Testis (tissue), 3 donors: Measurements from ENCODE around the gene ARHGEF39. TPM values are rescaled to one million over a fixed set of nuclear protein-coding genes. Genes with fewer than 3 reads are reported as not detected.

Source experiments
- DNase-seq: peaks from one replicate; pipeline ENCODE4 v3.0.0-alpha.2; 2019
- H3K27ac ChIP-seq, 2 donors: fragments of 200-600 bp; sonication (generic); one replicate each; pipeline ENCODE4 v1.5.1; 2019
- H3K27me3 ChIP-seq: fragments of 200-600 bp; sonication (generic); one replicate; pipeline ENCODE4 v1.5.1; 2019
- H3K36me3 ChIP-seq: fragments of 200-600 bp; sonication (generic); one replicate; pipeline ENCODE4 v1.5.1; 2017; ENCODE audit warnings: low read depth; ENCODE audit errors: missing control alignments
- H3K4me1 ChIP-seq: fragments of 200-600 bp; sonication (generic); one replicate; pipeline ENCODE4 v1.5.1; 2019
- H3K4me3 ChIP-seq, 2 donors: fragments of 200-600 bp; sonication (generic); one replicate each; pipeline ENCODE4 v1.5.1; 2017 to 2019
- H3K9me3 ChIP-seq: fragments of 200-600 bp; sonication (generic); one replicate; pipeline ENCODE4 v1.5.1; 2017
- CTCF ChIP-seq, 3 experiments: fragments of 450-650 bp in 2 of 3; fragments of 200-600 bp in 1 of 3; sonication (generic) in 1 of 3; IDR thresholded peaks; one replicate each; pipeline ENCODE4 v1.5.1; 2016 to 2019; ENCODE audit warnings: antibody characterized with exemption in 3 of 3, mild to moderate bottlenecking in 2 of 3, moderate library complexity in 1 of 3
- POLR2A ChIP-seq: fragments of 450-650 bp; IDR thresholded peaks from one replicate; pipeline ENCODE4 v1.6.1; 2017; ENCODE audit warnings: antibody characterized with exemption, mild to moderate bottlenecking, moderate library complexity
- WGBS, 2 donors: methylation state at CpG; one replicate each; pipeline ENCODE4 v1.1.5; 2018; 5-methylcytosine and 5-hydroxymethylcytosine counted together
- intact Hi-C: fragments of 100-400 bp; cut with DNase I; formaldehyde crosslinking; loops from one replicate; pipeline ENCODE4 v1.15.1; 2023; ENCODE audit warnings: low total_unique reads
- polyA plus RNA-seq: library from polyadenylated mRNA; stranded (reverse); fragments of 350-450 nt; fragmentation: Illumina TruSeq; extraction: RNeasy Lipid Tissue Mini Kit (QIAGEN cat#74804); gene quantifications from one replicate; pipeline ENCODE4 v1.2.3, GENCODE V29; 2014; ENCODE audit warnings: low read depth, low replicate concordance; ENCODE audit not compliant: insufficient read depth
- total RNA-seq, 2 donors: library from RNA; depleted of rRNA; stranded (reverse); fragments of >200 nt; gene quantifications; one replicate each; pipeline ENCODE4 v1.2.3, GENCODE V29; 2016

The ARHGEF39 gene
- total and polyA plus RNA-seq, 3 donors from 2014 or later: 2.2 to 7.0 (median 6.5) TPM

- Histone ChIP-seq H3K4me1 (peaks cover 13% of the 10 kb centered on the region), H3K27me3 (no peaks in the 10 kb centered on the region), H3K4me3 (no peak overlapping the region), H3K27ac (no peak overlapping the region), H3K9me3 (no peaks in the 10 kb centered on the region), H3K36me3 (no peaks in the 10 kb centered on the region)
- 63 to 64% methylated on average over 1 of the region's 1 CpG for WGBS, 2 donors
- TF ChIP-seq POLR2A (no peak), CTCF (IDR thresholded peaks at IDR 0.05) (no peak)
- intact Hi-C loops: loop anchor here (10.0 kb wide), 1 partner anchor 59 kb away; no protein-coding TSS in a partner anchor
- DNase-seq: no peak
These were observed 1.1 kb upstream of the ARHGEF39 start for GRCh38 chr9:35666045-35666444.

- 21 to 24% methylated on average over 5 of the region's 5 CpGs for WGBS, 2 donors
- H3K27ac ChIP-seq: peak overlapping the region in 1 of 2 donors; percentile 37
- H3K9me3 ChIP-seq: no peaks in the 10 kb centered on the region
- intact Hi-C loops: loop anchor here (10.0 kb wide), 1 partner anchor 59 kb away; no protein-coding TSS in a partner anchor
- TF ChIP-seq CTCF (IDR thresholded peaks at IDR 0.05) (no peak), POLR2A (no peak)
- peaks cover 14% of the 10 kb centered on the region for H3K4me1 ChIP-seq
- H3K36me3 ChIP-seq: no peaks in the 10 kb centered on the region
- H3K4me3 ChIP-seq: peak overlapping the region; percentile 53 to 63
- no peaks in the 10 kb centered on the region for H3K27me3 ChIP-seq
- DNase-seq: no peak
These were observed 450 bp upstream of the ARHGEF39 start for GRCh38 chr9:35665471-35665818.

- TF ChIP-seq CTCF (IDR thresholded peaks at IDR 0.05) (no peak), POLR2A (no peak)
- H3K36me3 ChIP-seq: no peaks in the 10 kb centered on the region
- H3K27ac ChIP-seq: no peak overlapping the region
- no peak overlapping the region for H3K4me3 ChIP-seq
- intact Hi-C loops: loop anchor here (10.0 kb wide), 1 partner anchor 62 kb away; no protein-coding TSS in a partner anchor
- H3K27me3 ChIP-seq: no peaks in the 10 kb centered on the region
- WGBS, 2 donors: 90 to 91% methylated on average over 3 to 7 of the region's 7 CpGs
- H3K9me3 ChIP-seq: no peaks in the 10 kb centered on the region
- DNase-seq: no peak
- H3K4me1 ChIP-seq: peaks cover 19% of the 10 kb centered on the region
These were observed 2.6 kb downstream of the ARHGEF39 start for GRCh38 chr9:35662437-35662836.

- Histone ChIP-seq H3K9me3 (no peaks in the 10 kb centered on the region), H3K36me3 (no peaks in the 10 kb centered on the region), H3K27ac (peak overlapping the region; percentile 36 to 77), H3K4me3 (no peak overlapping the region), H3K27me3 (no peaks in the 10 kb centered on the region), H3K4me1 (peaks cover 19% of the 10 kb centered on the region)
- no peak for DNase-seq
- no peak for TF ChIP-seq POLR2A
- no peak for TF ChIP-seq CTCF (IDR thresholded peaks at IDR 0.05)
- intact Hi-C loops: loop anchor here (10.0 kb wide), 1 partner anchor 63 kb away; no protein-coding TSS in a partner anchor
- WGBS, 2 donors: 74 to 89% methylated on average over 3 of the region's 3 CpGs
These were observed 3.1 kb downstream of the ARHGEF39 start for GRCh38 chr9:35661756-35662350.

GRCh38 chr9:35660966-35661415 is 4.0 kb downstream of the ARHGEF39 start:
- no peaks in the 10 kb centered on the region for H3K9me3 ChIP-seq
- TF ChIP-seq POLR2A: no peak
- TF ChIP-seq CTCF (IDR thresholded peaks at IDR 0.05): peak; percentile 28 to 46 (median 32)
- peaks cover 16% of the 10 kb centered on the region for H3K4me1 ChIP-seq
- DNase-seq: peak; percentile 59
- H3K27ac ChIP-seq: peak overlapping the region; percentile 36 to 77
- H3K4me3 ChIP-seq: no peak overlapping the region
- WGBS, 2 donors: 41 to 50% methylated on average over 9 of the region's 9 CpGs
- intact Hi-C loops: loop anchor here (10.0 kb wide), 1 partner anchor 64 kb away; no protein-coding TSS in a partner anchor
- H3K27me3 ChIP-seq: no peaks in the 10 kb centered on the region
- H3K36me3 ChIP-seq: no peaks in the 10 kb centered on the region
